Neural cell (in vitro differentiated cells): ENCODE data around the gene ZBTB48. TPM values are rescaled to one million over a fixed set of nuclear protein-coding genes. Genes with fewer than 3 reads are reported as not detected.

Experiments
- H2AFZ ChIP-seq: fragments of 200-600, 300-800 bp; sonication (generic), shearing (Covaris generic); 2 replicates; pipeline ENCODE4 v1.6.0; 2014; ENCODE audit warnings: low read depth, mild to moderate bottlenecking, antibody characterized with exemption, low read length, moderate library complexity
- H3F3A ChIP-seq: fragments of 200-600 bp; shearing (Covaris generic); 2 replicates; pipeline ENCODE4 v1.6.1; 2016; ENCODE audit warnings: mild to moderate bottlenecking, moderate library complexity, mixed read lengths, antibody characterized with exemption, low read length; ENCODE audit not compliant: insufficient read depth, poor library complexity, severe bottlenecking
- H3K27ac ChIP-seq: fragments of 200-600, 300-800 bp; sonication (generic), shearing (Covaris generic); 2 replicates; pipeline ENCODE4 v1.5.1; 2014; ENCODE audit warnings: mild to moderate bottlenecking, low read length, moderate library complexity
- H3K27me3 ChIP-seq: fragments of 300-800, 200-600 bp; sonication (generic), shearing (Covaris generic); 2 replicates; pipeline ENCODE4 v1.6.0; 2014; ENCODE audit warnings: mild to moderate bottlenecking, low read depth, low read length, moderate library complexity; ENCODE audit not compliant: insufficient read depth
- H3K36me3 ChIP-seq: fragments of 300-800, 200-600 bp; sonication (generic), shearing (Covaris generic); 2 replicates; pipeline ENCODE4 v1.5.1; 2014; ENCODE audit warnings: mild to moderate bottlenecking, antibody characterized with exemption, low read length, moderate library complexity; ENCODE audit not compliant: insufficient read depth
- H3K4me2 ChIP-seq: fragments of 300-800, 200-600 bp; sonication (generic), shearing (Covaris generic); 2 replicates; pipeline ENCODE4 v1.6.0; 2014; ENCODE audit warnings: mild to moderate bottlenecking, low read length
- H3K4me3 ChIP-seq: fragments of 300-800, 200-600 bp; sonication (generic), shearing (Covaris generic); 2 replicates; pipeline ENCODE4 v1.5.1; 2014; ENCODE audit warnings: mild to moderate bottlenecking, low read length, moderate library complexity
- H3K79me2 ChIP-seq: fragments of 200-600 bp; shearing (Covaris generic); replicated peaks from 2 replicates; pipeline ENCODE4 v1.6.0; 2014; ENCODE audit warnings: mild to moderate bottlenecking, low read length, moderate library complexity; ENCODE audit not compliant: insufficient read depth
- H3K9ac ChIP-seq: fragments of 300-800, 200-600 bp; sonication (generic), shearing (Covaris generic); 2 replicates; pipeline ENCODE4 v1.6.1; 2016; ENCODE audit warnings: mild to moderate bottlenecking, low read length, mixed read lengths
- H3K9me2 ChIP-seq: fragments of 200-600 bp; shearing (Covaris generic); 2 replicates; pipeline ENCODE4 v1.6.1; 2016; ENCODE audit warnings: mild to moderate bottlenecking, low read length, mixed read lengths; ENCODE audit not compliant: insufficient read depth
- H3K9me3 ChIP-seq: fragments of 200-600, 300-800 bp; sonication (generic), shearing (Covaris generic); 2 replicates; pipeline ENCODE4 v1.6.1; 2016; ENCODE audit warnings: mild to moderate bottlenecking, mixed run types, low read length, moderate library complexity, mixed read lengths
- H4K20me1 ChIP-seq: fragments of 200-600 bp; shearing (Covaris generic); 2 replicates; pipeline ENCODE4 v1.6.1; 2016; ENCODE audit warnings: mild to moderate bottlenecking, mixed run types; ENCODE audit not compliant: insufficient read depth
- CTCF ChIP-seq: fragments of 450-650 bp; IDR thresholded peaks from 2 replicates; pipeline ENCODE4 v1.5.1; 2014; ENCODE audit warnings: antibody characterized with exemption, mild to moderate bottlenecking, moderate library complexity; ENCODE audit not compliant: poor library complexity, severe bottlenecking
- EP300 ChIP-seq: fragments of 450-650 bp; conservative IDR thresholded peaks from 2 replicates; pipeline ENCODE4 v1.6.1; 2014; ENCODE audit warnings: antibody characterized with exemption, mild to moderate bottlenecking, moderate library complexity; ENCODE audit not compliant: poor library complexity, severe bottlenecking
- EZH2 ChIP-seq: fragments of 200-600, 300-800 bp; shearing (Covaris generic), sonication (generic); IDR thresholded peaks from 2 replicates; pipeline ENCODE4 v1.6.1; 2014; ENCODE audit warnings: antibody characterized with exemption, low read length, borderline replicate concordance, mild to moderate bottlenecking; ENCODE audit not compliant: insufficient read depth, poor library complexity, severe bottlenecking
- MXI1 ChIP-seq: fragments of 450-650 bp; conservative IDR thresholded peaks from 2 replicates; pipeline ENCODE4 v1.6.1; 2014; ENCODE audit warnings: antibody characterized with exemption, mild to moderate bottlenecking; ENCODE audit not compliant: poor library complexity, severe bottlenecking
- POLR2AphosphoS5 ChIP-seq: IDR thresholded peaks from 2 replicates; pipeline ENCODE4 v1.6.1; 2012
- RAD21 ChIP-seq: fragments of 450-650 bp; conservative IDR thresholded peaks from 2 replicates; pipeline ENCODE4 v1.6.1; 2014; ENCODE audit warnings: antibody characterized with exemption, mild to moderate bottlenecking, moderate library complexity
- SMC3 ChIP-seq: fragments of 450-650 bp; conservative IDR thresholded peaks from 2 replicates; pipeline ENCODE4 v1.6.1; 2014; ENCODE audit warnings: antibody characterized with exemption, mild to moderate bottlenecking, moderate library complexity; ENCODE audit not compliant: poor library complexity
- TAF1 ChIP-seq: IDR thresholded peaks from 2 replicates; pipeline ENCODE4 v1.6.1; 2012; ENCODE audit warnings: low read depth
- polyA plus RNA-seq: library from polyadenylated mRNA; depleted of rRNA; stranded (reverse); fragments of >200 nt; gene quantifications from 2 replicates; pipeline ENCODE4 v1.2.3, GENCODE V29; 2014
- TF ChIP-seq, protein P1 (sequence below): IDR thresholded peaks from 2 replicates; pipeline ENCODE4 v1.6.1; 2012; ENCODE audit warnings: borderline replicate concordance

Gene ZBTB48
- polyA plus RNA-seq, 1 donor from 2014 or later: 48.2 TPM

DNA sequence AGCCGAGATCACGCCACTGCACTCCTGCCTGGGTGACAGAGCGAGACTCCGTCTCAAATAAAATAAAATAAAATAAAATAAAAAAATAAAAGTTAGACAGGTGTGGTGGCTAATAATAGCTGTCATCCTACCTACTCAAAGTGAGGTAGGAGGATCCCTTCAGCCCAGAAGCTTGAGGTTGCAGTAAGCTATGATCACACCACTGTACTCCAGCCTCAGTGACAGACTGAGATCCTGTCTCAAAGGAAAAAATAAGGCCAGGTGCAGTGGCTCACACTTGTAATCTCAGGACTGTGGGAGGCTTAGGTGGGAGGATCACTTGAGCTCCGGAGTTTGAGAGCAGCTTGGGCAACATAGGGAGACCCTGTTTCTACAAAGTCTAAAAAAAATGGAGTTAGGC lies 43.5 kb upstream of the ZBTB48 start:
- TF ChIP-seq, protein P1, sequence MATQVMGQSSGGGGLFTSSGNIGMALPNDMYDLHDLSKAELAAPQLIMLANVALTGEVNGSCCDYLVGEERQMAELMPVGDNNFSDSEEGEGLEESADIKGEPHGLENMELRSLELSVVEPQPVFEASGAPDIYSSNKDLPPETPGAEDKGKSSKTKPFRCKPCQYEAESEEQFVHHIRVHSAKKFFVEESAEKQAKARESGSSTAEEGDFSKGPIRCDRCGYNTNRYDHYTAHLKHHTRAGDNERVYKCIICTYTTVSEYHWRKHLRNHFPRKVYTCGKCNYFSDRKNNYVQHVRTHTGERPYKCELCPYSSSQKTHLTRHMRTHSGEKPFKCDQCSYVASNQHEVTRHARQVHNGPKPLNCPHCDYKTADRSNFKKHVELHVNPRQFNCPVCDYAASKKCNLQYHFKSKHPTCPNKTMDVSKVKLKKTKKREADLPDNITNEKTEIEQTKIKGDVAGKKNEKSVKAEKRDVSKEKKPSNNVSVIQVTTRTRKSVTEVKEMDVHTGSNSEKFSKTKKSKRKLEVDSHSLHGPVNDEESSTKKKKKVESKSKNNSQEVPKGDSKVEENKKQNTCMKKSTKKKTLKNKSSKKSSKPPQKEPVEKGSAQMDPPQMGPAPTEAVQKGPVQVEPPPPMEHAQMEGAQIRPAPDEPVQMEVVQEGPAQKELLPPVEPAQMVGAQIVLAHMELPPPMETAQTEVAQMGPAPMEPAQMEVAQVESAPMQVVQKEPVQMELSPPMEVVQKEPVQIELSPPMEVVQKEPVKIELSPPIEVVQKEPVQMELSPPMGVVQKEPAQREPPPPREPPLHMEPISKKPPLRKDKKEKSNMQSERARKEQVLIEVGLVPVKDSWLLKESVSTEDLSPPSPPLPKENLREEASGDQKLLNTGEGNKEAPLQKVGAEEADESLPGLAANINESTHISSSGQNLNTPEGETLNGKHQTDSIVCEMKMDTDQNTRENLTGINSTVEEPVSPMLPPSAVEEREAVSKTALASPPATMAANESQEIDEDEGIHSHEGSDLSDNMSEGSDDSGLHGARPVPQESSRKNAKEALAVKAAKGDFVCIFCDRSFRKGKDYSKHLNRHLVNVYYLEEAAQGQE: no peak
- TF ChIP-seq TAF1 (no peak), POLR2AphosphoS5 (no peak), SMC3 (no peak), EZH2 (no peak), CTCF (no peak), EP300 (no peak), RAD21 (no peak), MXI1 (no peak)
- Histone ChIP-seq H3K36me3 (no peaks in the 10 kb centered on the region), H3K27ac (no peak overlapping the region), H3K9ac (no peak overlapping the region), H3K27me3 (no peaks in the 10 kb centered on the region), H3F3A (no peaks in the 10 kb centered on the region), H3K9me2 (no peaks in the 10 kb centered on the region), H3K4me2 (no peak overlapping the region), H3K9me3 (no peaks in the 10 kb centered on the region), H2AFZ (no peak overlapping the region), H4K20me1 (no peaks in the 10 kb centered on the region), H3K4me3 (no peak overlapping the region), H3K79me2 (no peaks in the 10 kb centered on the region)

GRCh38 chr1:6538956-6539355 lies 40.8 kb upstream of the ZBTB48 start:
- H3K4me2 ChIP-seq: no peak overlapping the region
- H3K9ac ChIP-seq: no peak overlapping the region
- no peaks in the 10 kb centered on the region for H3K36me3 ChIP-seq
- H3K27me3 ChIP-seq: no peaks in the 10 kb centered on the region
- no peak for TF ChIP-seq RAD21
- no peak for TF ChIP-seq MXI1
- no peak for TF ChIP-seq CTCF
- TF ChIP-seq EZH2: no peak
- TF ChIP-seq POLR2AphosphoS5: no peak
- no peak for TF ChIP-seq TAF1
- TF ChIP-seq, protein P1: no peak
- TF ChIP-seq SMC3: no peak
- TF ChIP-seq EP300: no peak
- H3K4me3 ChIP-seq: no peak overlapping the region
- no peaks in the 10 kb centered on the region for H3K9me2 ChIP-seq
- H3K9me3 ChIP-seq: no peaks in the 10 kb centered on the region
- H3K79me2 ChIP-seq: no peaks in the 10 kb centered on the region
- no peaks in the 10 kb centered on the region for H3F3A ChIP-seq
- H3K27ac ChIP-seq: no peak overlapping the region
- H2AFZ ChIP-seq: no peak overlapping the region
- H4K20me1 ChIP-seq: no peaks in the 10 kb centered on the region
